Femur (tissue), 1 donor: ENCODE measurements around the gene MOB4.
"Not testable (repeated sequence)": the region's sequence is repeated elsewhere in the genome, so short reads cannot be mapped to it uniquely, and the experiment has no call there.

ENCODE experiments used
- DNase-seq: peaks from one replicate; pipeline ENCODE4 v3.0.0-alpha.2; 2017

Gene MOB4

GRCh38 chr2:197515739-197516392, at the start of gene MOB4:
Gene MOB4, plus strand, starts transcription at chr2:197516066. Its CDS starts 21 bp downstream, at chr2:197516087.
- peak; percentile 98 for DNase-seq

GRCh38 chr2:197472166-197472565, 43.7 kb upstream of the MOB4 start:
- no peak for DNase-seq

- no peak for DNase-seq
Measured at GRCh38 chr2:197477797-197478196, 38.1 kb upstream of the MOB4 start.

- DNase-seq: no peak
Measured at GRCh38 chr2:197480165-197481036, 35.5 kb upstream of the MOB4 start.

GRCh38 chr2:197484248-197484647, 31.6 kb upstream of the MOB4 start:
- not testable (repeated sequence) for DNase-seq

- no peak for DNase-seq
Measured at GRCh38 chr2:197486175-197486574, 29.7 kb upstream of the MOB4 start.

- DNase-seq: no peak
Measured at GRCh38 chr2:197487385-197487784, 28.5 kb upstream of the MOB4 start.

- DNase-seq: no peak
Measured at GRCh38 chr2:197495433-197496134, 20.3 kb upstream of the MOB4 start.

GRCh38 chr2:197496695-197497094, 19.2 kb upstream of the MOB4 start:
- DNase-seq: no peak

- no peak for DNase-seq
Measured at GRCh38 chr2:197497326-197497725, 18.5 kb upstream of the MOB4 start.

GRCh38 chr2:197498235-197498936, 17.5 kb upstream of the MOB4 start:
- DNase-seq: no peak

GRCh38 chr2:197498937-197499593, 16.8 kb upstream of the MOB4 start:
- peak; percentile 82 for DNase-seq

- DNase-seq: peak; percentile 99
Measured at GRCh38 chr2:197499594-197500502, 16.0 kb upstream of the MOB4 start, which contains the start of the genes HSPD1 and HSPE1. Gene HSPD1, minus strand, starts transcription at chr2:197499840. Its CDS starts 992 bp downstream, at chr2:197498848. Gene HSPE1, plus strand, starts transcription at chr2:197500379. Its CDS starts 58 bp downstream, at chr2:197500437.

- DNase-seq: no peak
Measured at GRCh38 chr2:197500503-197501131, 15.2 kb upstream of the MOB4 start.

- DNase-seq: no peak
Measured at GRCh38 chr2:197502201-197502600, 13.7 kb upstream of the MOB4 start.

GRCh38 chr2:197502685-197503084, 13.2 kb upstream of the MOB4 start:
- no peak for DNase-seq

- no peak for DNase-seq
Measured at GRCh38 chr2:197504000-197504399, 11.9 kb upstream of the MOB4 start.

- no peak for DNase-seq
Measured at GRCh38 chr2:197504512-197504911, 11.4 kb upstream of the MOB4 start.

- no peak for DNase-seq
Measured at GRCh38 chr2:197506658-197507057, 9.2 kb upstream of the MOB4 start.

- no peak for DNase-seq
Measured at GRCh38 chr2:197513915-197514314, 2.0 kb upstream of the MOB4 start.
